ENCODE measurements around the gene ERAP2.
"Not testable (repeated sequence)": the region's sequence is repeated elsewhere in the genome, so short reads cannot be mapped to it uniquely, and the experiment has no call there.

Gene ERAP2

DNA sequence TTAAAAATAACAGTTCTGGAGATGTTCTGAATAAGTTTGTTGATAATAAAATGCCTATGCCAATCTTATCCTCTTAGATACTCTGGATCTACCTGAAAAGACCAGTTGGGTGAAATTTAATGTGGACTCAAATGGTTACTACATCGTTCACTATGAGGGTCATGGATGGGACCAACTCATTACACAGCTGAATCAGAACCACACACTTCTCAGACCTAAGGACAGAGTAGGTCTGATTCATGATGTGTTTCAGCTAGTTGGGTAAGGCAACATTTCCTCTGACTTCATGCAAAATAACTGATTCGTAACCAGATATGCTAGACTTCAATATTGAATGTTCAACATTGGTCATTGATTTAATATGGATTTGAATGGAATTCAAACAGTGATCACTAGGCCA is 27.0 kb downstream of the ERAP2 start:
- DNase-seq = no peak

DNA sequence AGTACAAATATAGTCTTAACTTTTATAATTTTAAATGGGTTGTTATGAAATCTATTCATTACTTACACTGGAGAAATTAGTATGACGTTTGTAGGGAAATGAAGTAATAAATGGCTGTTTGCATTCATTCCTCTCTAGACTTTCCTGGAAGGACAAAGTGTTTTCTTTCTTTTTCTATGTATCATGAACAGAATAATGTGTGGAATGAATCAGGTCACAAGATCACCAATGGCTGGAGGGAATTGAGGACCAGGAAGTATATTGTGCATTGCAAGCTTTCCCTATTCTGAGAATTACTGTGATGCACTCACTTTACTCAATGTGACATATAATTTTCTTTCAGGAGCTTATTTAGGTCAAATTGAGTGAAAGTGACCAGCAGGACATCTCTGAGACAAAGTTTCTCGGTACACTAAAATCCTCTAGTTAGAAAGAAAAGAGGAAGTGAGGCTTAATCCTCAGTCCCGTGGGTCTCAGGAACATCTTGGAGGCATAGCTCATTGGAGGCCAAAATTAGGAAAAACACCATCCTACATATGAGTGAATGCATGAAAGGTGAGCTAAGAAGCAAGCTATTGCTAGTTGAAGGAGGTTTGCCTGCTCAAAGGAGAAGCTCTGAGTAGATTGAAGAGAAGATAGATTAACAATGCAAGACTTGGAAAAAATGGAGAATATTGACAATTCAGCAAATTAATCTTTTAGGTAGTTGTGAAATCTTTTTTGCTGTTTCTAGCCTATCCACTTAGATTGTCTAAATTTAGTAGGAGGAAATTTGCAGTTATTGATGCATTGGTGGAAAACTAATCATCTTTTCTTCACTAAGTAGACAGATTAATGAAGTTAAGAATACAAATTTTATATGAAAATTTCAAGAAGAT is 28.0 kb downstream of the ERAP2 start:
- DNase-seq = no peak

DNA sequence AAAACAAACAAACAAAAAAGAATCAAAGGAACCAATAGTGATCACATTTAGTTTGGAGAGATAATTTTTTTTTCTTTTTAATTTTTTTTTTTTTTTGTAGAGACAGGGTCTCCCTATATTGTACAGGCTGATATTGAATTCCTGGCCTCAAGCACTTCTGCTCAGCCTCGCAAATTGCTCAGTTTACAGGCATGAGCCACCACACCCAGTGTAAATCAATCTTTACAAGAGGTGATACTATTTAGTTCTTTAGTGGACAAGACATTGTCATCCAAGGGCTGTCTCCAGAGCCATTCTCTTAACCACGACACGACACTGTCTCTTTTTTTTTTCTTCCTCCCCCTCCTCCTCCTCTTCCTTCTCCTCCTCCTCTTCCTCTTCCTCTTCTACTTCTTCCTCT is 29.6 kb downstream of the ERAP2 start:
- DNase-seq = no peak

GRCh38 chr5:96909003-96909402 is 32.7 kb downstream of the ERAP2 start:
- no peak for DNase-seq

GRCh38 chr5:96909435-96909834 is 33.1 kb downstream of the ERAP2 start:
- no peak for DNase-seq

- DNase-seq = no peak
Measured at GRCh38 chr5:96911139-96911538, 34.8 kb downstream of the ERAP2 start.

GRCh38 chr5:96913233-96913632 is 36.9 kb downstream of the ERAP2 start:
- DNase-seq = no peak

DNA sequence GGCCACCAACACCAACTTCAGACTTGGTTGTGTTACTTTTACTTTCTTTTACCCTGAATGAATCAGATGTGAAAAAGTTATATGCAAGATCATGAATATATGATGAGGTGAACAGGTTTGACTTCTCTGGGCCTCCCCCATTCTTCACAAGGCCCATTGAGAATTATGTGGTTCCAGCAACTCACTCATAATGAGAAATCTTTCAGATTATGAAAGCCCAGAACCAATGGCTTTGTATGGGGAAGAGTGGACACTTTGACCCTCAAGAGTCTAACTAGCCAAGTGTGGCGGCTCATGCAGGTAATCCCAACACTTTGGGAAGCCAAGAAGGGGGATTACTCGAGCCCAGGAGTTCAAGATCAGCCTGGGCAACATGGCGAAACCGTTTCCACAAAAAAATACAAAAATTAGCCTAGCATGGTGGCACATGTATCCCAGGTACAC is 43.5 kb downstream of the ERAP2 start:
- no peak for DNase-seq

GRCh38 chr5:96920744-96921355 is 44.5 kb downstream of the ERAP2 start:
- no peak for DNase-seq

DNA sequence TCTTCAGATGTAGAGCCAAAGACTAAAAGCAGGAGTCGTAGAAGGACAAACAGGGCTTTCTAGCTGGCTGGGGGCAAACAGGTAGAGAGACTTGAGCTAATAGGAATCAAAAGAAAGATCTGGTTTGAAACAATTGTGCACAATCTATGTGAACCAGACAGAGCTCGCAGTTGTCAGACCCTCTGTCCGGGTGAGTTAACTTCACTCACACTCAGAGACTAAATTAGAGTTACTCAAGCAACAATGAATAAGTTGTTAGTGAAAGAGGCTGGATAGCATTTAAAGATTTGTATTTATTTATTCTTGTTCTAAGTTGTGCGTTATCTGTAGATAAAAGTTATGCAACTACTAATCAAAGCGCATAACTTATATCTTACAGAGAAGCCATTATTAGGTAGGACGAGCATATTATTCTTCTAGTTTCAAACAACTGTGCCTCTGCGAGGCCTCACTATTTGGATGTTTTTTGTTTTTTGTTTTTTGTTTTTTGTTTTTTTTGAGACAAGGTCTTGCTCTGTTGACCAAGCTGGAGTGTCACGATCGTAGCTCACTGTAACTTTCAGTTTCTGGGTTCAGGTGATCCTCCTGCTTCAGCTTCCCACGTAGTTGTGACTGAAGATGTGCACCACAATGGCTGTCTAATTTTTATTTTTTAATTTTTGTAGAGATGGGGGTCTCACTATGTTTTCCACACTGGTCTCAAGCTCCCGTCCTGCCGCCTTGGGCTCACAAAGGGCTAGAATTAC is 46.4 kb downstream of the ERAP2 start:
- DNase-seq = no peak

GRCh38 chr5:96924016-96924443 is 47.7 kb downstream of the ERAP2 start:
- no peak for DNase-seq

DNA sequence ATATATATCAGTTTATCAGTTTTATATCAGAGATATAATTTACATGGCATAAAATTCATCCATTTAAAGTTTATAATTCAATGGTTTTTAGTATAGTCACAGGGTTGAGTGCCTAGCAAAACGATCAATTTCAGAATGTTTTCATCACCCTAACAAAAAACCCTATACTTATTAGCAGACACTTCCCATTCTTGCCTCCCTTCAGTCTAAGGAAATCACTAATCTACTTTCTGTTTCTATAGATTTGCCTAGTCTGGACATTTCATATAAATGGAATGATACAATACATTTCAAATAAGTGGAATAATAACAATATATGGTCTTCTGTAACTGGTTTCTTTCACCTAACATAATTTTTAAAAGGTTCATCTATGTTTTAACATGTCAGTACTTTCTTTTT is 50.0 kb downstream of the ERAP2 start:
- DNase-seq = no peak

DNA sequence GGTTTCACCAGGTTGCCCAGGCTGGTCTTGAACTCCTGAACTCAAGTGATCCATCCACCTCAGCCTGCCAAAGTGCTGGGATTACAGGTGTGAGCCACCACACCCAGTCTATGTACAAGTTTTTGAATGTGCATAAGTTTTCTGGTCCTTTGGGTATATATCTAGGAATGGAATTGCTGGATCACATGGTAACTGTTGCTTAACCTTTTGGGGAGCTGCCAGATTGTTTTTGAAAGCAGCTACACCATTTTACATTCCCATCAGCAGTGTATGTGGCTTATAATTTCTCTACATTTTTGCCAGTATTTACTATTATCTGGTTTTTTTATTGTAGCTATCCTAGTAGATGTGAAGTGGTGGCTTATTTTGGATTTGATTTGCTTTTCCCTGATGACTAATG is 50.7 kb downstream of the ERAP2 start:
- no peak for DNase-seq

- no peak for DNase-seq
Measured at GRCh38 chr5:96928931-96929708, 52.8 kb downstream of the ERAP2 start.

DNA sequence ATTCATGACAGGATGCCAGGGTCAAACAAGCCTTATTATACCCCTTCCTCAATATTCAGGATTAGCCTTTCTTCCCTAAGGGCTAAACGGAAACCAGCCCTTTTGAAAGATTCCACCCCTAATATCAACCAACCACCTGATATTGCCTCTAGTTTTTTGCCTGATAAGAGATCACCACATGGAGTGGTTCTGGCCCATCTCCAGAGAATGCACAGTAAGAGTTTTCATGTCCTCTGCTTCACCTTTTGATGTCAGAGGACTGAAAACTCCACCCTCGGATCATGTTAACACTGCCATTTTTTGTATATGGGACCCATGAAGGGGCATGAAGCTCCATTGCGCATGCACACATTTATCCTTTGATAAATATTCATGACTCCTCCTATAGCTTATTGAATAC is 53.8 kb downstream of the ERAP2 start:
- DNase-seq = no peak

DNA sequence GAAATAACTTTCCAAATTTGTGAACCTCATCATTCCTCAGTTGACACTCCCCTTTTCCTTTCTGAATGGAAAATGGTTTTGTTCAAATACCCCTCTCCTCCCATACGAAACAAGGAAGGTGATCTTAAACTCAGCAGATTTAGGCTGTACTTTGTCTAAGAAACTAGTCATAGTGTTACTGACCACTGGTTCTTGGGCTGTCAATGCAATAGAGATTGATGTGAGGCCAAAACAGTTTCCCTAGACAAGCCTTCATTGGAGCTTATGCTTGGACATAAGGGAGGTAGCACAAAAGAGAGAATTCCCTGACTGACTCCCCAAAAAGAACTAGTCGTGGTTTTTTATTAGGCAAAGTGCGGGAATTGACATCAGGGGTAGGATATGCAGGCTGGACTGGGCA is 54.3 kb downstream of the ERAP2 start:
- no peak for DNase-seq

DNA sequence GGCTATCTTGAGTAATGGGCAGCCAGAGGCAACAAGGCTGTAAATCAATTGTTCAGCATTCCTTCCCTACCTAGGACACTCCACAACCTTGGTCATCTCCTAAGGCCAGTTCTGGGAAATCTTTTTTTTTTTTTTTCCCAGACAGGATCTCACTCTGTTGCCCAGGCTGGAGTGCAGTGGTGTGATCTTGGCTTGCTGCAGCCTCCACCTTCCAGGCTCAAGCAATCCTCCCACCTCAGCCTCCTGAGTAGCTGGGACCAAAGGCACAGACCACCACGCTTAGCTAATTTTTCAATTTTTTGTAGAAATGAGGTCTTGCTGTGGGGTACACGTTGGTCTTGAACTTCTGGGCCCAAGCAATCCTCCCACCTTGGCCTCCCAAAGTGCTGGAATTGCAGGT is 54.7 kb downstream of the ERAP2 start:
- DNase-seq = not testable (repeated sequence)

DNA sequence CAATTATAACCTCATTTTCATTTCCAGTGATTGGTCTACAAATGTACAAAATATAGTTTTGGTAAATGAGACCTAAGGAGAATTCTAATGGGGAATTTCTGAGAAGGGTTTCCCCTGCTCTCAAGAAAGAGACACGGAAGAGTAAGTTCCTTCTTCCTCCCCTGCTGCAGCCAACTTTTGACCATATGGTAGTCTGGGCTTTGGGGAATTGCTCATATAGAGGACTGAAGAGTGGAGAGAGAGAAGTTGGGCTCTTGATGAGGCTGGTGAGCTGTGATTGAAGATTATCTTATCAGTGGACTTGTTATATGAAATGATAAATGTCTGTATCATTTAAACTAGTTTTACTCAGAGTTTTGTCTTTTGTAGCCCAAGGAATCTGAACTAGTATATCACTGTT is 55.3 kb downstream of the ERAP2 start:
- no peak for DNase-seq

- no peak for DNase-seq
Measured at GRCh38 chr5:96932026-96932425, 55.7 kb downstream of the ERAP2 start.

- no peak for DNase-seq
Measured at GRCh38 chr5:96933764-96934707, 57.7 kb downstream of the ERAP2 start.

- DNase-seq = peak; percentile 91
Measured at GRCh38 chr5:96934708-96935558, 58.6 kb downstream of the ERAP2 start.

Measured in activated CD4-positive, alpha-beta T cell treated with anti-CD3 and anti-CD28 coated beads for 1 hour (primary cell).